Measurements from ENCODE around the gene KLHDC7A.

Gene KLHDC7A

DNA sequence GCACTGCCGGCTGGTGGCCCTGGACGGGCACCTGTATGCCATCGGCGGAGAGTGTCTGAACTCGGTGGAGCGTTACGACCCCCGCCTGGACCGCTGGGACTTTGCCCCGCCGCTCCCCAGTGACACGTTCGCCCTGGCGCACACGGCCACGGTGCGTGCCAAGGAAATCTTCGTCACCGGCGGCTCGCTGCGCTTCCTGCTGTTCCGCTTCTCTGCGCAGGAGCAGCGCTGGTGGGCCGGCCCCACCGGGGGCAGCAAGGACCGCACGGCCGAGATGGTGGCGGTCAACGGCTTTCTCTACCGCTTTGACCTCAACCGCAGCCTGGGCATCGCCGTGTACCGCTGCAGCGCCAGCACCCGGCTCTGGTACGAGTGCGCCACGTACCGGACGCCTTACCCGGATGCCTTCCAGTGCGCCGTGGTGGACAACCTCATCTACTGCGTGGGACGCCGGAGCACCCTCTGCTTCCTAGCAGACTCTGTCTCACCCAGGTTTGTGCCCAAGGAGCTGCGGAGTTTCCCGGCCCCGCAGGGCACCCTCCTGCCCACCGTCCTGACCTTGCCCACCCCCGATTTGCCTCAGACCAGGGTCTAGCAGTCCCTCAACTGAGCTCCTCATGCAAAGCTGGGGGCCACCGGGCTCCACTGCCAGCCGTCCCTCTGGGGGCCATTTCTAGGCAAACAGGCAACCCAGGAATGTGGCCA, 2.1 kb downstream of the KLHDC7A start:
- TF ChIP-seq, protein P1, sequence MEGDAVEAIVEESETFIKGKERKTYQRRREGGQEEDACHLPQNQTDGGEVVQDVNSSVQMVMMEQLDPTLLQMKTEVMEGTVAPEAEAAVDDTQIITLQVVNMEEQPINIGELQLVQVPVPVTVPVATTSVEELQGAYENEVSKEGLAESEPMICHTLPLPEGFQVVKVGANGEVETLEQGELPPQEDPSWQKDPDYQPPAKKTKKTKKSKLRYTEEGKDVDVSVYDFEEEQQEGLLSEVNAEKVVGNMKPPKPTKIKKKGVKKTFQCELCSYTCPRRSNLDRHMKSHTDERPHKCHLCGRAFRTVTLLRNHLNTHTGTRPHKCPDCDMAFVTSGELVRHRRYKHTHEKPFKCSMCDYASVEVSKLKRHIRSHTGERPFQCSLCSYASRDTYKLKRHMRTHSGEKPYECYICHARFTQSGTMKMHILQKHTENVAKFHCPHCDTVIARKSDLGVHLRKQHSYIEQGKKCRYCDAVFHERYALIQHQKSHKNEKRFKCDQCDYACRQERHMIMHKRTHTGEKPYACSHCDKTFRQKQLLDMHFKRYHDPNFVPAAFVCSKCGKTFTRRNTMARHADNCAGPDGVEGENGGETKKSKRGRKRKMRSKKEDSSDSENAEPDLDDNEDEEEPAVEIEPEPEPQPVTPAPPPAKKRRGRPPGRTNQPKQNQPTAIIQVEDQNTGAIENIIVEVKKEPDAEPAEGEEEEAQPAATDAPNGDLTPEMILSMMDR (IDR thresholded peaks at IDR 0.05; ENCODE audit: low read depth, low read length, missing control alignments): no peak
- no peak overlapping the region for H3K4me3 ChIP-seq (ENCODE audit: low read depth, low read length)
- no peak for DNase-seq (ENCODE audit: low read depth)
- in situ Hi-C loops (cut with HindIII; ENCODE audit: low sequenced_read_pairs): no loop called here

DNA sequence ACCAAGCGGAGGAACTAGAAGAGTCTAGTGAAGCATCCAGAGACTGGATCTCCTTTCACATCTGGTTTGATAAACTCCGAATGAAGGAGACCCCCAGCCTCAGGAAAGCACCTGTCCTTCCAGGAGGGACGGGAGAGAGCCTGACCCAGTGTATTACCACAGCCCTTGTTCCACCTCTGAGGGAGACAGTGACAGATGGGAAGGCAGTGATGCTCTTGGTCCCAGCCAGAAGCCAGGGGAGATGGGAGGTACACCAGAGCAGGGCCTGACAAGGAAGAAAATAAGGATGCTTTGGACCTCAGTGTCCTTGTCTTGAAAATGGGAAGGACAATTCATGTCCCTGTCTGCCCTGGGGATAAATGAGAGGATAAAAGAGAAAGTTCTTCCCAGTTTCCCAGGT, 3.5 kb downstream of the KLHDC7A start:
- no peak for DNase-seq (ENCODE audit: low read depth)
- H3K4me3 ChIP-seq (ENCODE audit: low read depth, low read length): no peak overlapping the region
- TF ChIP-seq, protein P1 (IDR thresholded peaks at IDR 0.05; ENCODE audit: low read depth, low read length, missing control alignments): no peak
- in situ Hi-C loops (cut with HindIII; ENCODE audit: low sequenced_read_pairs): no loop called here

DNA sequence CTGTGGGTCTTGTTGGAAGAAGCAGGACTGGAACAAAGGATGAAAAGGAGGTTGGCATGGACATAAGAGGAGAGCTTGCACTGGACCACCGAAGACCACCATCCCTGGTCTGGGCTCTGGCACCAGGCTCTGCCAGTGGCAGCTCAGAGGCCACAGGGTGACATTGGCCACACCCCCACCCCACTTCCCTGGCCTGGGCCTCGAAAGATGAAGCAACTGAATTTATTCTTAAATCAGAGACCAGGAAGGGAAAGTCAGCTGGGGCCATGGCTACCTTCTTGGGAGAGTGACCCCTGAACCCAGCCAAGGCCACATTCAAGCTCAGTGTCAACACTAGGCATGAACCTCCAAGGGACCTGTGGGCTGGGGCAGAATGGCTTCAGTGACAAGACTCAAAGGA, 4.0 kb downstream of the KLHDC7A start:
- TF ChIP-seq, protein P1 (IDR thresholded peaks at IDR 0.05; ENCODE audit: low read depth, low read length, missing control alignments): no peak
- no peak overlapping the region for H3K4me3 ChIP-seq (ENCODE audit: low read depth, low read length)
- in situ Hi-C loops (cut with HindIII; ENCODE audit: low sequenced_read_pairs): no loop called here
- DNase-seq (ENCODE audit: low read depth): no peak

DNA sequence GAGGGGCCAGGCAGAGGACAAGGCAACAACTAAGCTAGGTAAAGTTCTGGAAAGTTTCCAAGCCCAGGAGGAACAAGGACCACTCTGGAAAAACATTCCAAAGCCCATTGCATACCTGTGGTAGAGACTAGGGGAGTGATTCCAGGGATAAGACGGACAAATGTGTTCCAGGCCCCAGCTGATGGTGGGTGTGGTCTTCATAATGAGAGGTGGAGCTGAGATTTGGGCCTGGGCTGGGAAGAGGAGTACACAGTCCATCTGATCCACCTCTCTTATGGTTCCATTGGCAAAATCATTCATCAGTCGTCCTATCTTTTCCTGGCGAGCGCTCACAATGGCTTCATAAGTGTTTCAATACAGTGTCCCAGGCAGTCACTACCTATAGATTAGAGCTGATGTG, 4.5 kb downstream of the KLHDC7A start:
- no peak overlapping the region for H3K4me3 ChIP-seq (ENCODE audit: low read depth, low read length)
- no peak for DNase-seq (ENCODE audit: low read depth)
- TF ChIP-seq, protein P1 (IDR thresholded peaks at IDR 0.05; ENCODE audit: low read depth, low read length, missing control alignments): no peak
- in situ Hi-C loops (cut with HindIII; ENCODE audit: low sequenced_read_pairs): no loop called here

DNA sequence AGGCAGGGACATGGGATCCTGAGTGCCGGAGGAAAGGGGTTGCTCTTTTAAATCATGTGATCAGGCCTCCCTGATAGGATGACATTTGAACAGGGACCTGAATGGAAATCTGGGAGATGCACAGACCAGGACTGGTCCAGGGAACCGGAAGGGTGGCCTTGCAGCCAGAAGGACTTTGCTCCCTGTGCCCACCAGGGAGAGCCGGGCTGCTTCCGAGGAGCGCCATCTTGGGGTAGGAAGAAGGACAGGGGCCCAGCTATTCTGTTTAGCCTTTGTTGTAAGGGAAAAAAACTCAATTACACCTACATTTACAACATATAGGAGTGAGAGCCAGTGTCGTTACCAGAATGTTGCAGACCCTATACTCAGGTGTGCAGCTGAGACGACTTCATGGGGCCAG, 5.5 kb downstream of the KLHDC7A start:
- TF ChIP-seq, protein P1 (IDR thresholded peaks at IDR 0.05; ENCODE audit: low read depth, low read length, missing control alignments): no peak
- DNase-seq (ENCODE audit: low read depth): no peak
- H3K4me3 ChIP-seq (ENCODE audit: low read depth, low read length): no peak overlapping the region
- in situ Hi-C loops (cut with HindIII; ENCODE audit: low sequenced_read_pairs): no loop called here

DNA sequence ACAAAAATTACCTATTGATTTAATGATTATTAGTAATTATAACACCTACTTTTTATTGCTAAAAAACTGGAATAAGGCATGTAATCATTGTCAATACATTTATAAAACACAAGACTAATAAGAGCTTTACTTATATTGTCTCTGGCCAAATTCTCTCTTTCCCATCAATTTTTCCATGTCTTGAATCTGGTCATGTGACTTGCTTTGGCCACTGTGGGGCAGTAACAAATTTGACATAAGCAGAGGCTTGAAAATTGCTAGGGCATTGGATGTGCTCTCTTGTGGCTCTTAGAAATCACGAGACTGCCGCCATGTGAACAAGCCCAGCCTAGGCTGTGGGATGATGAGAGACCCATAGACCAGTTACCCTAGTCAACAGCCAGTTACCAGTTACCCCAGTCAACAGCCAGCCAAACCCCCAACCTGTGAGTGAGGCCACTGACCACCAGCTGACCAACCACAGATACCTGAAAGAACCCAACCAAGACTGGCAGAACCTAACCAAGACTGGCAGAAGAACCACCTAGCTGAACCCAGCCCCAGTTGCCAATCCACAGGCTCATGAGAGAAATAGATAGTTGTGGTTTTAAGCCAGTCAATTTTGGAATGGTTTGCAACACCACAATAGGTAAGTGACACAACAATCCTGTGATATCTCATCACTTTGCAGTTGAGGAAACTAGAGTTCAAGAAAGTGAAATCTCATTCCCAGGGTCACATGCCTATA, 8.8 kb downstream of the KLHDC7A start:
- TF ChIP-seq, protein P1 (IDR thresholded peaks at IDR 0.05; ENCODE audit: low read depth, low read length, missing control alignments): no peak
- no peak overlapping the region for H3K4me3 ChIP-seq (ENCODE audit: low read depth, low read length)
- in situ Hi-C loops (cut with HindIII; ENCODE audit: low sequenced_read_pairs): no loop called here
- DNase-seq (ENCODE audit: low read depth): no peak

Measured in astrocyte of the cerebellum (primary cell).